ENCODE data around the gene SERPINA3. TPM values are rescaled to one million over a fixed set of nuclear protein-coding genes. Genes with fewer than 3 reads are reported as not detected.

Gene SERPINA3
- total RNA-seq, 2 experiments from 2014 or later: not detected

- no peak for TF ChIP-seq CTCF (IDR thresholded peaks at IDR 0.05)
These were observed 5.3 kb downstream of the SERPINA3 start for GRCh38 chr14:94617366-94617941.

GRCh38 chr14:94617988-94618822, 6.0 kb downstream of the SERPINA3 start:
- H3K4me1 Mint-ChIP-seq (ENCODE audit: low read depth): no peaks in the 10 kb centered on the region
- no peak overlapping the region for H3K4me3 Mint-ChIP-seq
- peaks cover 36% of the 10 kb centered on the region for H3K27me3 Mint-ChIP-seq
- ChIA-PET CTCF (no interaction called here), POLR2A (no interaction called here)
- Histone ChIP-seq H3K27me3 (ENCODE audit: control insufficient read depth in 1 of 2, insufficient read depth in 2 of 2, low read length in 2 of 2) (no peaks in the 10 kb centered on the region), H3K9me3 (ENCODE audit: control insufficient read depth in 1 of 2, insufficient read depth in 1 of 2, low read length in 2 of 2) (peaks cover 13 to 38% of the 10 kb centered on the region in 2 experiments), H3K27ac (ENCODE audit: low read depth in 1 of 2, low read length in 2 of 2) (no peak overlapping the region), H3K4me3 (ENCODE audit: low read length) (no peak overlapping the region), H3K36me3 (ENCODE audit: insufficient read depth, low read length) (no peaks in the 10 kb centered on the region), H3K4me1 (ENCODE audit: insufficient read depth, low read length) (no peaks in the 10 kb centered on the region)
- no peak for ATAC-seq (ENCODE audit: poor library complexity)
- no peaks in the 10 kb centered on the region for H3K9me3 Mint-ChIP-seq
- H3K27ac Mint-ChIP-seq: no peak overlapping the region
- TF ChIP-seq CTCF (IDR thresholded peaks at IDR 0.05): no peak
- H3K36me3 Mint-ChIP-seq (ENCODE audit: low read depth): no peaks in the 10 kb centered on the region
- intact Hi-C loops (cut with DNase I, micrococcal nuclease): no loop called here
- no peak for DNase-seq

More at GRCh38 chr14:94617366-94617941, 5.3 kb downstream of the SERPINA3 start:
- Histone ChIP-seq H3K27ac (ENCODE audit: low read depth in 1 of 2, low read length in 2 of 2) (no peak overlapping the region), H3K9me3 (ENCODE audit: control insufficient read depth in 1 of 2, insufficient read depth in 1 of 2, low read length in 2 of 2) (peaks cover 13 to 38% of the 10 kb centered on the region in 2 experiments), H3K36me3 (ENCODE audit: insufficient read depth, low read length) (no peaks in the 10 kb centered on the region), H3K4me1 (ENCODE audit: insufficient read depth, low read length) (no peaks in the 10 kb centered on the region), H3K4me3 (ENCODE audit: low read length) (no peak overlapping the region), H3K27me3 (ENCODE audit: control insufficient read depth in 1 of 2, insufficient read depth in 2 of 2, low read length in 2 of 2) (no peaks in the 10 kb centered on the region)
- H3K4me1 Mint-ChIP-seq (ENCODE audit: low read depth): no peaks in the 10 kb centered on the region
- ChIA-PET POLR2A (no interaction called here), CTCF (no interaction called here)
- ATAC-seq (ENCODE audit: poor library complexity) (no peak), DNase-seq (no peak)
- H3K4me3 Mint-ChIP-seq: no peak overlapping the region
- intact Hi-C loops (cut with DNase I, micrococcal nuclease): no loop called here
- peaks cover 31% of the 10 kb centered on the region for H3K27me3 Mint-ChIP-seq
- H3K36me3 Mint-ChIP-seq (ENCODE audit: low read depth): no peaks in the 10 kb centered on the region
- H3K9me3 Mint-ChIP-seq: no peaks in the 10 kb centered on the region
- H3K27ac Mint-ChIP-seq: no peak overlapping the region

- no peak for TF ChIP-seq CTCF (IDR thresholded peaks at IDR 0.05)
- ATAC-seq (ENCODE audit: poor library complexity) (no peak), DNase-seq (no peak)
- H3K27me3 ChIP-seq (ENCODE audit: control insufficient read depth in 1 of 2, insufficient read depth in 2 of 2, low read length in 2 of 2): no peaks in the 10 kb centered on the region
- no peak overlapping the region for H3K27ac ChIP-seq (ENCODE audit: low read depth in 1 of 2, low read length in 2 of 2)
- H3K36me3 ChIP-seq (ENCODE audit: insufficient read depth, low read length): no peaks in the 10 kb centered on the region
- intact Hi-C loops (cut with DNase I, micrococcal nuclease): no loop called here
- H3K9me3 Mint-ChIP-seq: no peaks in the 10 kb centered on the region
- H3K27me3 Mint-ChIP-seq: peaks cover 45% of the 10 kb centered on the region
- no peaks in the 10 kb centered on the region for H3K36me3 Mint-ChIP-seq (ENCODE audit: low read depth)
- peaks cover 13 to 44% of the 10 kb centered on the region in 2 experiments for H3K9me3 ChIP-seq (ENCODE audit: control insufficient read depth in 1 of 2, insufficient read depth in 1 of 2, low read length in 2 of 2)
- H3K4me1 ChIP-seq (ENCODE audit: insufficient read depth, low read length): no peaks in the 10 kb centered on the region
- no peak overlapping the region for H3K27ac Mint-ChIP-seq
- CTCF ChIA-PET: no interaction called here
- H3K4me1 Mint-ChIP-seq (ENCODE audit: low read depth): no peaks in the 10 kb centered on the region
- no peak overlapping the region for H3K4me3 Mint-ChIP-seq
- H3K4me3 ChIP-seq (ENCODE audit: low read length): no peak overlapping the region
- POLR2A ChIA-PET: no interaction called here
These were observed 7.1 kb downstream of the SERPINA3 start for GRCh38 chr14:94619297-94619696.

All from CD4-positive, alpha-beta T cell (primary cell).